Lower lobe of right lung (tissue), 2 donors: ENCODE data around the gene KLHL24. TPM values are rescaled to one million over a fixed set of nuclear protein-coding genes. Genes with fewer than 3 reads are reported as not detected.
"Not testable (repeated sequence)": the region's sequence is repeated elsewhere in the genome, so short reads cannot be mapped to it uniquely, and the experiment has no call there.

ENCODE experiments used
- ATAC-seq, 2 donors: fragments of 200-7000 bp; cut with Tn5 transposase; one replicate each; pipeline ENCODE4 v1.9.1; 2020 to 2022; ENCODE audit warnings: mild to moderate bottlenecking in 2 of 2, moderate library complexity in 2 of 2
- DNase-seq: peaks from one replicate; pipeline ENCODE4 v3.0.0-alpha.2; 2020
- H3K27ac ChIP-seq: fragments of 200-600 bp; one replicate; pipeline ENCODE4 v1.8.0; 2022
- H3K27me3 ChIP-seq: fragments of 200-600 bp; one replicate; pipeline ENCODE4 v1.8.0; 2022; ENCODE audit warnings: low read depth
- H3K36me3 ChIP-seq: fragments of 200-600 bp; one replicate; pipeline ENCODE4 v1.8.0; 2022; ENCODE audit warnings: mild to moderate bottlenecking
- H3K4me1 ChIP-seq: fragments of 200-600 bp; one replicate; pipeline ENCODE4 v1.8.0; 2022
- H3K4me3 ChIP-seq: fragments of 200-600 bp; one replicate; pipeline ENCODE4 v1.8.0; 2022; ENCODE audit warnings: mild to moderate bottlenecking
- H3K9me3 ChIP-seq: fragments of 200-600 bp; one replicate; pipeline ENCODE4 v1.8.0; 2022
- intact Hi-C: fragments of 100-400 bp; cut with DNase I; formaldehyde crosslinking; loops from one replicate; pipeline ENCODE4 v1.11.0; 2022
- total RNA-seq: library from RNA; stranded (reverse); fragmentation: NEBNext Ultra II Directional; extraction: Animal tissue kit (Norgen Biotek cat#: 25700); gene quantifications from one replicate; pipeline ENCODE4 v1.2.1, GENCODE V29; 2021
- TF ChIP-seq, protein P1 (sequence below): fragments of 200-600 bp; IDR thresholded peaks from one replicate; pipeline ENCODE4 v1.8.0; 2022; ENCODE audit warnings: antibody characterized with exemption, mild to moderate bottlenecking
- donor health status: DM: no; HTN: yes; CAD: no; lungs with severe emphysema.

The KLHL24 gene
- total RNA-seq, 1 donor from 2014 or later = 93.9 TPM

DNA sequence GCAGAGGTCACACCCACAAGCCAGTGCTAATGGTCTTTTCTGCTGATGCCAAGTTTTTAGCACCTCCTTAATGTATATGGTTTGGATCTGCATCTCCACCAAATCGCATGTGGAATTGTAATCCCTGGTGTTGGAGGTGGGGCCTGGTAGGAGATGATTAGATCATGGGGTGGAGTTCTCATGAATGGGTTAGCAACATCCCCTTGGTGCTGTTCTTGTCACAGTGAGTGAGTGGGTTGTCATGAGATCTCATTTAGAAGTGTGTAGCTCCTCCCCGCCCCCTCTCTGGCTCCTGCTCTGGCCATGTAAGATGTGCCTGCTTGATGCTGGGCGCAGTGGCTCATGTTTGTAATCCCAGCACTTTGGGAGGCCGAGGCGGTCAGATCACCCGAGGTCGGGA, 42.6 kb upstream of the KLHL24 start:
- ATAC-seq = no peak
- H3K4me3 ChIP-seq = no peak overlapping the region
- DNase-seq = no peak
- H3K27me3 ChIP-seq = no peaks in the 10 kb centered on the region
- TF ChIP-seq, protein P1, sequence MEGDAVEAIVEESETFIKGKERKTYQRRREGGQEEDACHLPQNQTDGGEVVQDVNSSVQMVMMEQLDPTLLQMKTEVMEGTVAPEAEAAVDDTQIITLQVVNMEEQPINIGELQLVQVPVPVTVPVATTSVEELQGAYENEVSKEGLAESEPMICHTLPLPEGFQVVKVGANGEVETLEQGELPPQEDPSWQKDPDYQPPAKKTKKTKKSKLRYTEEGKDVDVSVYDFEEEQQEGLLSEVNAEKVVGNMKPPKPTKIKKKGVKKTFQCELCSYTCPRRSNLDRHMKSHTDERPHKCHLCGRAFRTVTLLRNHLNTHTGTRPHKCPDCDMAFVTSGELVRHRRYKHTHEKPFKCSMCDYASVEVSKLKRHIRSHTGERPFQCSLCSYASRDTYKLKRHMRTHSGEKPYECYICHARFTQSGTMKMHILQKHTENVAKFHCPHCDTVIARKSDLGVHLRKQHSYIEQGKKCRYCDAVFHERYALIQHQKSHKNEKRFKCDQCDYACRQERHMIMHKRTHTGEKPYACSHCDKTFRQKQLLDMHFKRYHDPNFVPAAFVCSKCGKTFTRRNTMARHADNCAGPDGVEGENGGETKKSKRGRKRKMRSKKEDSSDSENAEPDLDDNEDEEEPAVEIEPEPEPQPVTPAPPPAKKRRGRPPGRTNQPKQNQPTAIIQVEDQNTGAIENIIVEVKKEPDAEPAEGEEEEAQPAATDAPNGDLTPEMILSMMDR = no peak
- H3K9me3 ChIP-seq = peaks cover 4% of the 10 kb centered on the region
- H3K36me3 ChIP-seq = no peaks in the 10 kb centered on the region
- intact Hi-C loops = no loop called here
- no peak overlapping the region for H3K27ac ChIP-seq
- H3K4me1 ChIP-seq = peaks cover 3% of the 10 kb centered on the region

DNA sequence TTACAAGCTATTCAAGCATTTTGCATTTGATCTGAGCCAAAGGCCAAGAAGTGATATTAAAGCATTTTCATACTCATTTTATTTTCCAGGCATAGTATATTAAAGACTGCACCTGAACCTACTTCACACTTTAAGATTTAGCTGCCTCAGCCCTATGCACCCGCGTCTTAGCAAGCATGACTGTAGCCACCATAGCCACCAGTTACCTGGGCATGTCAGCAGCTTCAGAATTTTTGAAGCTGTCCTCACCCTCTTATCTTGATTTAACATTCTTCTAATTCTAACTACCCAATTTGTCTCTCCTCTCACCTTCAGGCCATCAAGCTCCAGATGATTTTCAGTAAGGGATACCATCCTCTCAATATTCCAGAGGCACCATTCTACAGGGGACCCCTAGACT, 40.8 kb upstream of the KLHL24 start:
- TF ChIP-seq, protein P1 = no peak
- DNase-seq (no peak), ATAC-seq (no peak)
- Histone ChIP-seq H3K4me1 (no peaks in the 10 kb centered on the region), H3K4me3 (no peak overlapping the region), H3K36me3 (no peaks in the 10 kb centered on the region), H3K27me3 (no peaks in the 10 kb centered on the region), H3K9me3 (peaks cover 6% of the 10 kb centered on the region), H3K27ac (no peak overlapping the region)
- intact Hi-C loops = no loop called here

DNA sequence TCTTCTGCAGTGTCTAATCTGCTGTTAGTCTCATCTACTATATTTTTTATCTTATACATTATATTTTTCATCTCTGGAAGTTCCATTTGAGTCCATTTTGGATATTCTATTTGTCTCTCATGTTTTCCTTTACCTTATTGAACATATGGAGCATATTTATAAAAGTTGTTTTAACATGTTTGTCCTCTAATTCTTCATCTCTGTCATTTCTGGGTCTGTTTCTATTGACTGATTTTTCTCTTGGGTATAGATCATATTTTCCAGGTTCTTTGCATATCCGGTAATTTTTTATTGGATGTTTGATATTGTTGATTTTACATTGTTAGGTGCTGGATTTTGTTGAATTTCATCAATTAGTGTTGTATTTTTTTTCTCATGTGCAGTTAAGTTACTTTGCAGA, 37.5 kb upstream of the KLHL24 start:
- no peak overlapping the region for H3K4me3 ChIP-seq
- DNase-seq (no peak), ATAC-seq (no peak)
- H3K27ac ChIP-seq = no peak overlapping the region
- intact Hi-C loops = no loop called here
- H3K4me1 ChIP-seq = no peaks in the 10 kb centered on the region
- H3K27me3 ChIP-seq = no peaks in the 10 kb centered on the region
- no peaks in the 10 kb centered on the region for H3K36me3 ChIP-seq
- peaks cover 6% of the 10 kb centered on the region for H3K9me3 ChIP-seq
- TF ChIP-seq, protein P1 = no peak

DNA sequence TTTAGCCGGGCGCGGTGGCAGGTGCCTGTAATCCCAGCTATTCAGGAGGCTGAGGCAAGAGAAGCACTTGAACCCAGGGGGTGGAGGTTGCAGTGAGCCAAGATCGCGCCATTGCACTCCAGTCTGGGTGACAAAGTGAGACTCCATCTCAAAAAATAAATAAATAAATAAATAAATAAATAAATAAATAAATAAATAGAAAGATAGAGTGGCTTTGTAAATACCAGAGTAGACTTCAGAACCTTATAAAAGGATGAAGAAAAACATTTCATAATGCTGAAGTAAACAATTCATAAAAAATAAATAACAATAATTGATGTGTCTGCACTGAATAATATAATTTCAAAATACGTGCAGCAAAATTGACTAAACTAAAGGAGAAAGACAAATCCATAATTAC, 24.1 kb upstream of the KLHL24 start:
- DNase-seq, ATAC-seq, H3K27me3 ChIP-seq, H3K4me3 ChIP-seq, H3K36me3 ChIP-seq, H3K27ac ChIP-seq, H3K4me1 ChIP-seq, H3K9me3 ChIP-seq, intact Hi-C loops: not testable (repeated sequence)

DNA sequence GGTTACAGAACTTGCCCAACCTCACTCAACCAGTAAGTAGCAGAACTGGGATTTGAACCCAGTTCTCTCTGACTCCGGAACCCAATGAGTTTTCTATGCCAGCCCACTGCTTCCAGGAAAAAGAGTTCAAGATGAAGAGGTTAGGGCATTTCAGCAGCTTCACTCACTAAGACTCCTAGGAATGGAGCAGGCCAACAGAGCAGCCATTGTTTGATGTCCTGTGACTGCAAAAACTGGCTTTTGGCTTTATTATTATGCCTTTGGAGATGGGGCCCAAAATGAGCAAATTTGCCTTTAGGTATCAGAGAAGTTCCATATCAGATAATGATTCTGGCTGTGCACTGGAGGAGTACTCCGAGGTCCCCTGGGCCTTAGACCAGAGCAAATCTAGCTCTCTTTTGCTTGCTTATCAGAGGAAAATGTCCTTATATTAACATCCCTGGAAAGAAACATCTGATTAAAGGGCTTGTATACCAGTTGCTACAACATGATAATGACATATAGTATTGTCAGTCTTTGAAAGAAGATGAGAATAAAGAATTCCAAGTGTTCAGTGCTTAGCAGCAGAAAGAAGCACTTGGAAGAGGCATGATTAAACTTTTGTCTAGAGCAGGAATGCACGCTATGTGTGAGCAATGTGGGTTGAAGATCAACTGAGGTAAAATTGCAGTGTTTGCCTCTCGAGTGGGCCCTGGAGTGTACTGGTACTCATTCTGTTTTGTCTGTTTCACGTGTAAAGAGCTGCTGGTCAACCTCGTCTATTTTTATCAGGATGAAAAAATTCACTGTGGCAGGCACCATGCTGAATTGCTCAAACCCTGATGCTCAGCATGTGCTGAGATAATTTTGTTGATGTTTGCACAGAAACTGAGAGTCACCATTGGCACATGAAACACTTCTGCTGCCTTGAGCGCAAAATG, 21.8 kb upstream of the KLHL24 start:
- Histone ChIP-seq H3K36me3 (no peaks in the 10 kb centered on the region), H3K27me3 (no peaks in the 10 kb centered on the region), H3K4me1 (no peaks in the 10 kb centered on the region), H3K9me3 (no peaks in the 10 kb centered on the region), H3K4me3 (no peak overlapping the region), H3K27ac (no peak overlapping the region)
- intact Hi-C loops = no loop called here
- TF ChIP-seq, protein P1 = no peak
- no peak for DNase-seq
- ATAC-seq = peak; percentile 59 to 85

DNA sequence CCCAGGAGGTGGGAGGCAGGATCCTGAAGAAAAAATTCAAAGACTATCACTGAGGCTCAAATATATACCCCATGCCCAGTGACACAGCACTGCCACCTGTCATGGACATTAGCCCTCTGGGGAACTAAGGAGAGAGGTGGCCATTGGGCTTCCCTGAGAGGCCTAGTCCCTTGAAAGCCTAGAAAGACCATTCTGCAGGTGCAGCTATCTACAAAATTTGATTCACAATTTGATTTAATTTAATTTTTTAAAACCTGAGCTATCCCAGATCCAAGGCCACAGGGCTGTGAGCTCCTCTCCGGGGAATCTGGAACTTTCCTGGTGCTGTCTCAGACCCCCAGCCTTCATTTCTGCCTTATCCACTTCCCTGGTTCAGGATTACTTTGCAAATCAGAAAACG, 16.9 kb upstream of the KLHL24 start:
- Histone ChIP-seq H3K9me3 (no peaks in the 10 kb centered on the region), H3K27me3 (no peaks in the 10 kb centered on the region), H3K4me1 (no peaks in the 10 kb centered on the region), H3K4me3 (no peak overlapping the region), H3K27ac (no peak overlapping the region), H3K36me3 (no peaks in the 10 kb centered on the region)
- TF ChIP-seq, protein P1 = no peak
- no peak for ATAC-seq
- intact Hi-C loops = no loop called here
- no peak for DNase-seq
